Testis (tissue), 3 donors: Measurements from ENCODE around the gene PCDHA6. TPM values are rescaled to one million over a fixed set of nuclear protein-coding genes. Genes with fewer than 3 reads are reported as not detected.

Experiments
- DNase-seq: peaks from one replicate; pipeline ENCODE4 v3.0.0-alpha.2; 2019
- H3K27ac ChIP-seq, 2 donors: fragments of 200-600 bp; sonication (generic); one replicate each; pipeline ENCODE4 v1.5.1; 2019
- H3K27me3 ChIP-seq: fragments of 200-600 bp; sonication (generic); one replicate; pipeline ENCODE4 v1.5.1; 2019
- H3K36me3 ChIP-seq: fragments of 200-600 bp; sonication (generic); one replicate; pipeline ENCODE4 v1.5.1; 2017; ENCODE audit warnings: low read depth; ENCODE audit errors: missing control alignments
- H3K4me1 ChIP-seq: fragments of 200-600 bp; sonication (generic); one replicate; pipeline ENCODE4 v1.5.1; 2019
- H3K4me3 ChIP-seq, 2 donors: fragments of 200-600 bp; sonication (generic); one replicate each; pipeline ENCODE4 v1.5.1; 2017 to 2019
- H3K9me3 ChIP-seq: fragments of 200-600 bp; sonication (generic); one replicate; pipeline ENCODE4 v1.5.1; 2017
- POLR2A ChIP-seq: fragments of 450-650 bp; IDR thresholded peaks from one replicate; pipeline ENCODE4 v1.6.1; 2017; ENCODE audit warnings: antibody characterized with exemption, mild to moderate bottlenecking, moderate library complexity
- WGBS, 2 donors: methylation state at CpG; one replicate each; pipeline ENCODE4 v1.1.5; 2018; 5-methylcytosine and 5-hydroxymethylcytosine counted together
- intact Hi-C: fragments of 100-400 bp; cut with DNase I; formaldehyde crosslinking; loops from one replicate; pipeline ENCODE4 v1.15.1; 2023; ENCODE audit warnings: low total_unique reads
- polyA plus RNA-seq: library from polyadenylated mRNA; stranded (reverse); fragments of 350-450 nt; fragmentation: Illumina TruSeq; extraction: RNeasy Lipid Tissue Mini Kit (QIAGEN cat#74804); gene quantifications from one replicate; pipeline ENCODE4 v1.2.3, GENCODE V29; 2014; ENCODE audit warnings: low read depth, low replicate concordance; ENCODE audit not compliant: insufficient read depth
- total RNA-seq, 2 donors: library from RNA; depleted of rRNA; stranded (reverse); fragments of >200 nt; gene quantifications; one replicate each; pipeline ENCODE4 v1.2.3, GENCODE V29; 2016
- TF ChIP-seq, protein P1 (sequence below), 3 experiments: fragments of 450-650 bp in 2 of 3; fragments of 200-600 bp in 1 of 3; sonication (generic) in 1 of 3; IDR thresholded peaks; one replicate each; pipeline ENCODE4 v1.5.1; 2016 to 2019; ENCODE audit warnings: antibody characterized with exemption in 3 of 3, mild to moderate bottlenecking in 2 of 3, moderate library complexity in 1 of 3

PCDHA6 gene
- total and polyA plus RNA-seq, 3 donors from 2014 or later = 0.88 to 4.6 (median 2.3) TPM

DNA sequence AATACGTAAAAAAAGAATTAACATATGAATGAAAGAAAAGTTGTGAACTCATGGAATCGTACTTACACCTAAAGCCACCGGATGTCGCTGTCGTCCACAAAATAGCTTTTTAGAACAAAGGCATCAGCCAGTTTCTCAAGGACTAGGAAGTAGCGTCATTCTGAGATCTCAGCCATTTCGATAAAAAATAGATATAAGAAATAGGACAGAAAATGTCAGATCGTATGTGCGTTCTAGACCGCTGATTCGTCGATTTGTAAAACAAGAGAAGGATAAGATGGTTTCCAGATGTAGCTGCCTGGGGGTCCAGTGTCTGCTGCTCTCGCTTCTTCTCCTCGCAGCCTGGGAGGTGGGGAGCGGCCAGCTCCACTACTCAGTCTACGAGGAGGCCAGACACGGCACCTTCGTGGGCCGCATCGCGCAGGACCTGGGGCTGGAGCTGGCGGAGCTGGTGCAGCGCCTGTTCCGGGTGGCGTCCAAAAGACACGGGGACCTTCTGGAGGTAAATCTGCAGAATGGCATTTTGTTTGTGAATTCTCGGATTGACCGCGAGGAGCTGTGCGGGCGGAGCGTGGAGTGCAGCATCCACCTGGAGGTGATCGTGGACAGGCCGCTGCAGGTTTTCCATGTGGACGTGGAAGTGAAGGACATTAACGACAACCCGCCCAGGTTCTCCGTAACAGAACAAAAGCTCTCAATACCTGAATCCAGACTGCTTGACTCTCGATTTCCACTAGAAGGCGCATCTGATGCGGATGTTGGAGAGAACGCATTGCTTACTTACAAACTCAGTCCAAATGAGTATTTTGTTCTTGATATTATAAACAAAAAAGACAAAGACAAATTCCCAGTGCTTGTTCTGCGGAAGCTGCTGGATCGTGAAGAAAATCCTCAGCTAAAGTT is 28.3 kb downstream of the PCDHA6 start, which contains the start of gene PCDHA10:
PCDHA10 (plus strand) TSS at position 126 of the 903 bp plus-strand sequence; CDS start at position 278, 152 bp downstream.
- DNase-seq = no peak
- Histone ChIP-seq H3K4me3 (peak within 1 kb of the TSS; percentile 36 to 38), H3K9me3 (no peaks in the 10 kb centered on the region), H3K27ac (no peak within 1 kb of the TSS), H3K4me1 (no peaks in the 10 kb centered on the region), H3K36me3 (no peaks in the 10 kb centered on the region), H3K27me3 (no peaks in the 10 kb centered on the region)
- 14 to 16% methylated on average over 38 to 44 of the region's 44 CpGs for WGBS, 2 donors
- no peak for TF ChIP-seq POLR2A
- TF ChIP-seq, protein P1, sequence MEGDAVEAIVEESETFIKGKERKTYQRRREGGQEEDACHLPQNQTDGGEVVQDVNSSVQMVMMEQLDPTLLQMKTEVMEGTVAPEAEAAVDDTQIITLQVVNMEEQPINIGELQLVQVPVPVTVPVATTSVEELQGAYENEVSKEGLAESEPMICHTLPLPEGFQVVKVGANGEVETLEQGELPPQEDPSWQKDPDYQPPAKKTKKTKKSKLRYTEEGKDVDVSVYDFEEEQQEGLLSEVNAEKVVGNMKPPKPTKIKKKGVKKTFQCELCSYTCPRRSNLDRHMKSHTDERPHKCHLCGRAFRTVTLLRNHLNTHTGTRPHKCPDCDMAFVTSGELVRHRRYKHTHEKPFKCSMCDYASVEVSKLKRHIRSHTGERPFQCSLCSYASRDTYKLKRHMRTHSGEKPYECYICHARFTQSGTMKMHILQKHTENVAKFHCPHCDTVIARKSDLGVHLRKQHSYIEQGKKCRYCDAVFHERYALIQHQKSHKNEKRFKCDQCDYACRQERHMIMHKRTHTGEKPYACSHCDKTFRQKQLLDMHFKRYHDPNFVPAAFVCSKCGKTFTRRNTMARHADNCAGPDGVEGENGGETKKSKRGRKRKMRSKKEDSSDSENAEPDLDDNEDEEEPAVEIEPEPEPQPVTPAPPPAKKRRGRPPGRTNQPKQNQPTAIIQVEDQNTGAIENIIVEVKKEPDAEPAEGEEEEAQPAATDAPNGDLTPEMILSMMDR (IDR thresholded peaks at IDR 0.05) = peak; percentile 5 to 44 (median 39)
- intact Hi-C loops = no loop called here

- intact Hi-C loops = no loop called here
- H3K27me3 ChIP-seq = no peaks in the 10 kb centered on the region
- DNase-seq = no peak
- no peak for TF ChIP-seq POLR2A
- TF ChIP-seq, protein P1 (IDR thresholded peaks at IDR 0.05) = no peak
- no peak overlapping the region for H3K27ac ChIP-seq
- H3K4me3 ChIP-seq = no peak overlapping the region
- no peaks in the 10 kb centered on the region for H3K36me3 ChIP-seq
- no peaks in the 10 kb centered on the region for H3K9me3 ChIP-seq
- H3K4me1 ChIP-seq = no peaks in the 10 kb centered on the region
- 37 to 48% methylated on average over 4 to 70 of the region's 94 CpGs for WGBS, 2 donors
Observed at GRCh38 chr5:140857177-140857986, 29.6 kb downstream of the PCDHA6 start.

DNA sequence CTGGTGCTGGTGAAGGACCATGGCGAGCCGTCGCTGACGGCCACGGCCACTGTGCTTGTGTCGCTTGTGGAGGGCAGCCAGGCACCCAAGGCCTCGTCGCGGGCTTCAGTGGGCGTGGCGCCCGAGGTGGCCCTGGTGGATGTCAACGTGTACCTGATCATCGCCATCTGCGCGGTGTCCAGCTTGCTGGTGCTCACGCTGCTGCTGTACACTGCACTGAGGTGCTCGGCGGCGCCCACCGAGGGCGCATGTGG is 30.2 kb downstream of the PCDHA6 start:
- no peak for DNase-seq
- intact Hi-C loops = no loop called here
- TF ChIP-seq, protein P1 (IDR thresholded peaks at IDR 0.05) = no peak
- TF ChIP-seq POLR2A = no peak
- H3K9me3 ChIP-seq = no peaks in the 10 kb centered on the region
- no peaks in the 10 kb centered on the region for H3K27me3 ChIP-seq
- H3K4me1 ChIP-seq = no peaks in the 10 kb centered on the region
- H3K36me3 ChIP-seq = no peaks in the 10 kb centered on the region
- H3K4me3 ChIP-seq = no peak overlapping the region
- WGBS, 2 donors = 30 to 60% methylated on average over 1 to 7 of the region's 22 CpGs
- H3K27ac ChIP-seq = no peak overlapping the region

DNA sequence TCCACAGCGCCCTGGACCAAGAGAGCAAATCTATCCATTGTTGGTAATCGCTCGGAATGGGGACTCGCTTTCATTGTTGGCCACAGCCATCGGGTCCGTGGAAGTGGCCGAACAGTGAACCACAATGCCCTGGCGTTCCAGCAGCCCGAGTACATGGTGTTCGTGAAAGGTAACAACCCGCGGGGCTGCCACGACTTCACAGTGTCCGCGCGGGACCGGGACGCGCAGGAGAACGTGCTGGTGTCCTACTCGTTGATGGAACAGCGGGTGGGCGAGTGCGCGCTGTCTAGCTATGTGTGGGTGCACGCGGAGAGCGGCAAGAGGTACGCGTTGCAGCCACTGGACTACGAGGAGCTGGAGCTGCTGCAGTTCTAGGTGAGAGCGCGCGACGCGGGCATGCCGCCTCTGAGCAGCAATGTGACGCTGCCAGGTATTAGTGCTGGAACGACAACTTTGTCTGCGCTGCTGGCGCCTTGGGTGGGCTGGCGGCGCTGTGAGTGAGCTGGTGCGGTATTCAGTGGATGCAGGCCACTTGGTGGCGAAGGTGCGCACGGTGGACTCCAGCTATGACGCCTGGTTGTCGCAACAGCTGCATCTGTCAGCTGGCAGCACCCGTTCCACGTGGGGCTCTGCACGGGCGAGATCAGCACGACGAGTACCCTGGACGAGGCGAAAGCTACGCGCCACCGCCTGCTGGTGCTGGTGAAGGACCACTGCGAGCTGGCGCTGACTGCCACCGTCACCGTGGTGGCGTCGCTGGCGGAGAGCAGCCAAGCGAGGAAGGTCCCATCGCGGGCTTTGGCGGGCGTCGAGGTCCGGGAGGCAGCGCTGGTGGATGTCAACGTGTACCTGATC is 34.9 kb downstream of the PCDHA6 start:
- intact Hi-C loops = no loop called here
- Histone ChIP-seq H3K4me3 (no peak overlapping the region), H3K27me3 (no peaks in the 10 kb centered on the region), H3K27ac (no peak overlapping the region), H3K4me1 (no peaks in the 10 kb centered on the region), H3K36me3 (no peaks in the 10 kb centered on the region), H3K9me3 (no peaks in the 10 kb centered on the region)
- WGBS, 2 donors = 33 to 35% methylated on average over 22 to 66 of the region's 76 CpGs
- TF ChIP-seq, protein P1 (IDR thresholded peaks at IDR 0.05) = no peak
- TF ChIP-seq POLR2A = no peak
- DNase-seq = no peak
